Retinal pigment epithelial cell (primary cell): ENCODE data around the gene SLC7A14.

Experiments used
- DNase-seq: peaks from one replicate; pipeline ENCODE4 v3.0.0-alpha.2; 2010; ENCODE audit warnings: low read depth
- H3K4me3 ChIP-seq: 2 replicates; pipeline ENCODE4 v1.5.1; 2011; ENCODE audit warnings: mild to moderate bottlenecking, low read length, control low read depth, moderate library complexity
- CTCF ChIP-seq: conservative IDR thresholded peaks from 2 replicates; pipeline ENCODE4 v1.5.1; 2011; ENCODE audit warnings: low read depth, low read length, control low read depth, inconsistent platforms

The SLC7A14 gene

GRCh38 chr3:170585937-170586310 is at the start of gene SLC7A14:
Gene SLC7A14 (minus strand): TSS chr3:170586075. CDS start chr3:170526936, 59,139 bp downstream.
- H3K4me3 ChIP-seq = peak within 1 kb of the TSS; percentile 54
- TF ChIP-seq CTCF = no peak
- no peak for DNase-seq

DNA sequence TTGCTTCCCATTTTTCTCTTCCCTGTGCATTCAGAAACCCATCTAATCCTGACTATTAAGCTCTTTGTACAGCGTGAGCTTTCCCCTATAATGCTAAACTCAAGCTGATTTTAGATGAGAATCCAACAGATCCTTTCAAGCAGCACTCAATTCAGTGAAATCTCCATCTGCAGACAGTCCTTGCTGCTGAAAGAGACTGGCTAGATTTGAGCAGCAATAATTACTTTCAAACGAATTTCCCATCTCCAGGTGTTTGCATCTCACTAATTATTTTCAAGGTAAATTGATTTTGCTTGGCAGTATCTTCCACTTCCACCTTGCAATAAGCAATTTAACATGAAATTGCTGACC is 49.5 kb upstream of the SLC7A14 start:
- no peak for DNase-seq
- H3K4me3 ChIP-seq = no peak overlapping the region
- no peak for TF ChIP-seq CTCF

GRCh38 chr3:170634663-170635384 is 48.9 kb upstream of the SLC7A14 start:
- TF ChIP-seq CTCF = no peak
- no peak for DNase-seq
- H3K4me3 ChIP-seq = no peak overlapping the region

- no peak for TF ChIP-seq CTCF
- H3K4me3 ChIP-seq = no peak overlapping the region
- DNase-seq = no peak
Observed at GRCh38 chr3:170633573-170633972, 47.7 kb upstream of the SLC7A14 start.

DNA sequence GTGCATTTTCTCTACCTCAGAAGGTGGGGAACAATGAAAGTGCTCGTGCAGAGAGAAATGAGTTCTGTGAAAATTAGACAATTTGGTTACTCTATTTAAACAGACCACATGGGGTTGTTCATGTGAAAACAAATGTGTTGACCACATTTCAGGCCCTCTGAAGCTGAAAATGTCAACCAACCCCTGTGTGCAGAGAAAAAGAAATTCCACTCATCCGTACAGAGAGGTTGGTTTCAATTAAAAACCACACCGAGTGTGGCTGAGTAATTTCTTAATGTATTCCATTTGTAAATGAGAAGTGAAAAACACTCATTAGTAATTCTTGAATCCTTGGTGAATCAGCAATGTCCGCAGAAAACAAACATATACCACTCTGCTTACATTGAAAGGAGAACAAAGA is 46.9 kb upstream of the SLC7A14 start:
- no peak for DNase-seq
- no peak for TF ChIP-seq CTCF

GRCh38 chr3:170631755-170632488 is 46.0 kb upstream of the SLC7A14 start:
- TF ChIP-seq CTCF = no peak

More for the DNA sequence above, 46.9 kb upstream of the SLC7A14 start:
- H3K4me3 ChIP-seq = no peak overlapping the region

GRCh38 chr3:170623524-170623923 is 37.6 kb upstream of the SLC7A14 start:
- no peak for DNase-seq
- H3K4me3 ChIP-seq = no peak overlapping the region
- TF ChIP-seq CTCF = no peak

More at GRCh38 chr3:170631755-170632488, 46.0 kb upstream of the SLC7A14 start:
- no peak overlapping the region for H3K4me3 ChIP-seq
- DNase-seq = no peak
